ENCODE measurements around the gene LDLRAD3. TPM values are rescaled to one million over a fixed set of nuclear protein-coding genes. Genes with fewer than 3 reads are reported as not detected.
"Not testable (repeated sequence)": the region's sequence is repeated elsewhere in the genome, so short reads cannot be mapped to it uniquely, and the experiment has no call there.

Gene LDLRAD3
- total and polyA plus RNA-seq, 4 donors = 2.2 to 14.3 (median 9.9) TPM

GRCh38 chr11:36012979-36013378, 69.1 kb downstream of the LDLRAD3 start:
- 79 to 92% methylated on average over 2 of the region's 2 CpGs for WGBS, 2 donors
- Histone ChIP-seq H3K4me1 (ENCODE audit: control insufficient read depth in 5 of 5, insufficient read depth in 5 of 5, low read length in 5 of 5) (peaks cover 3 to 50% (median 17%) of the 10 kb centered on the region in 5 donors), H3K9me3 (ENCODE audit: control insufficient read depth in 4 of 4, insufficient read depth in 3 of 4, low read length in 3 of 4) (peaks cover 0 to 3% (median 0%) of the 10 kb centered on the region in 4 donors), H3K9ac (ENCODE audit: insufficient read depth in 1 of 2, low read length in 2 of 2) (no peak overlapping the region), H3K27ac (ENCODE audit: low read depth in 1 of 2, low read length in 1 of 2) (peak overlapping the region in 1 of 2 donors; percentile 18), H3K36me3 (ENCODE audit: control insufficient read depth in 4 of 4, insufficient read depth in 4 of 4, low read length in 4 of 4) (no peaks in the 10 kb centered on the region), H3K27me3 (ENCODE audit: control insufficient read depth in 3 of 3, insufficient read depth in 3 of 3, low read length in 2 of 3) (no peaks in the 10 kb centered on the region), H3K4me3 (no peak overlapping the region)
- TF ChIP-seq CTCF (IDR thresholded peaks at IDR 0.05; ENCODE audit: control extremely low read depth, extremely low read depth) = no peak
- DNase-seq (no peak), ATAC-seq (ENCODE audit: insufficient read depth, low FRiP score) (no peak)

- not testable (repeated sequence) for H3K4me3 ChIP-seq; DNase-seq; H3K9me3 ChIP-seq (ENCODE audit: control insufficient read depth in 4 of 4, insufficient read depth in 3 of 4, low read length in 3 of 4); ATAC-seq (ENCODE audit: insufficient read depth, low FRiP score); H3K27me3 ChIP-seq (ENCODE audit: control insufficient read depth in 3 of 3, insufficient read depth in 3 of 3, low read length in 2 of 3); H3K27ac ChIP-seq (ENCODE audit: low read depth in 1 of 2, low read length in 1 of 2); H3K9ac ChIP-seq (ENCODE audit: insufficient read depth in 1 of 2, low read length in 2 of 2); H3K36me3 ChIP-seq (ENCODE audit: control insufficient read depth in 4 of 4, insufficient read depth in 4 of 4, low read length in 4 of 4)
- peaks cover 3 to 48% (median 17%) of the 10 kb centered on the region in 5 donors for H3K4me1 ChIP-seq (ENCODE audit: control insufficient read depth in 5 of 5, insufficient read depth in 5 of 5, low read length in 5 of 5)
- WGBS, 2 donors = 83 to 95% methylated on average over 1 of the region's 1 CpG
Measured at GRCh38 chr11:36013446-36013845, 69.6 kb downstream of the LDLRAD3 start.

GRCh38 chr11:36013950-36014897, 70.4 kb downstream of the LDLRAD3 start:
- no peak for TF ChIP-seq CTCF (IDR thresholded peaks at IDR 0.05; ENCODE audit: control extremely low read depth, extremely low read depth)
- DNase-seq (no peak), ATAC-seq (ENCODE audit: insufficient read depth, low FRiP score) (peak; percentile 7)
- H3K36me3 ChIP-seq (ENCODE audit: control insufficient read depth in 4 of 4, insufficient read depth in 4 of 4, low read length in 4 of 4) = no peaks in the 10 kb centered on the region
- WGBS, 2 donors = 58 to 74% methylated on average over 8 of the region's 8 CpGs
- no peak overlapping the region for H3K9ac ChIP-seq (ENCODE audit: insufficient read depth in 1 of 2, low read length in 2 of 2)
- H3K9me3 ChIP-seq (ENCODE audit: control insufficient read depth in 4 of 4, insufficient read depth in 3 of 4, low read length in 3 of 4) = peaks cover 0 to 3% (median 0%) of the 10 kb centered on the region in 4 donors
- H3K27ac ChIP-seq (ENCODE audit: low read depth in 1 of 2, low read length in 1 of 2) = no peak overlapping the region
- no peaks in the 10 kb centered on the region for H3K27me3 ChIP-seq (ENCODE audit: control insufficient read depth in 3 of 3, insufficient read depth in 3 of 3, low read length in 2 of 3)
- H3K4me1 ChIP-seq (ENCODE audit: control insufficient read depth in 5 of 5, insufficient read depth in 5 of 5, low read length in 5 of 5) = peaks cover under 1 to 45% (median 13%) of the 10 kb centered on the region in 5 donors
- H3K4me3 ChIP-seq = no peak overlapping the region

GRCh38 chr11:36014898-36015665, 71.2 kb downstream of the LDLRAD3 start:
- no peak overlapping the region for H3K27ac ChIP-seq (ENCODE audit: low read depth in 1 of 2, low read length in 1 of 2)
- ATAC-seq (ENCODE audit: insufficient read depth, low FRiP score) = no peak
- no peak for TF ChIP-seq CTCF (IDR thresholded peaks at IDR 0.05; ENCODE audit: control extremely low read depth, extremely low read depth)
- H3K4me3 ChIP-seq = no peak overlapping the region
- 82 to 87% methylated on average over 14 of the region's 14 CpGs for WGBS, 2 donors
- H3K4me1 ChIP-seq (ENCODE audit: control insufficient read depth in 5 of 5, insufficient read depth in 5 of 5, low read length in 5 of 5) = peaks cover 0 to 37% (median 6%) of the 10 kb centered on the region in 5 donors
- H3K9me3 ChIP-seq (ENCODE audit: control insufficient read depth in 4 of 4, insufficient read depth in 3 of 4, low read length in 3 of 4) = peaks cover 0 to 3% (median 0%) of the 10 kb centered on the region in 4 donors
- no peaks in the 10 kb centered on the region for H3K27me3 ChIP-seq (ENCODE audit: control insufficient read depth in 3 of 3, insufficient read depth in 3 of 3, low read length in 2 of 3)
- H3K36me3 ChIP-seq (ENCODE audit: control insufficient read depth in 4 of 4, insufficient read depth in 4 of 4, low read length in 4 of 4) = no peaks in the 10 kb centered on the region
- no peak overlapping the region for H3K9ac ChIP-seq (ENCODE audit: insufficient read depth in 1 of 2, low read length in 2 of 2)
- peak in 1 of 3 donors; percentile 17 for DNase-seq

All from lung (tissue), 12 donors.